ENCODE results near the gene BAIAP2L1.

Gene BAIAP2L1

GRCh38 chr7:98324782-98325181, 76.1 kb downstream of the BAIAP2L1 start:
- no peak overlapping the region for H3K4me3 ChIP-seq (ENCODE audit: low read depth, low read length)
- DNase-seq (ENCODE audit: low read depth), result no peak
- TF ChIP-seq MAX (IDR thresholded peaks at IDR 0.05; ENCODE audit: low read depth, low read length) (no peak), POLR2A (IDR thresholded peaks at IDR 0.05; ENCODE audit: extremely low read depth, insufficient read length) (no peak), MYC (IDR thresholded peaks at IDR 0.05; ENCODE audit: low read depth, low read length) (no peak), CTCF (IDR thresholded peaks at IDR 0.05; ENCODE audit: low read depth, low read length) (no peak)

GRCh38 chr7:98323597-98324322, 77.1 kb downstream of the BAIAP2L1 start:
- no peak for TF ChIP-seq POLR2A (IDR thresholded peaks at IDR 0.05; ENCODE audit: extremely low read depth, insufficient read length)
- no peak for TF ChIP-seq MAX (IDR thresholded peaks at IDR 0.05; ENCODE audit: low read depth, low read length)
- no peak for TF ChIP-seq MYC (IDR thresholded peaks at IDR 0.05; ENCODE audit: low read depth, low read length)
- no peak for TF ChIP-seq CTCF (IDR thresholded peaks at IDR 0.05; ENCODE audit: low read depth, low read length)
- no peak overlapping the region for H3K4me3 ChIP-seq (ENCODE audit: low read depth, low read length)
- no peak for DNase-seq (ENCODE audit: low read depth)

DNA sequence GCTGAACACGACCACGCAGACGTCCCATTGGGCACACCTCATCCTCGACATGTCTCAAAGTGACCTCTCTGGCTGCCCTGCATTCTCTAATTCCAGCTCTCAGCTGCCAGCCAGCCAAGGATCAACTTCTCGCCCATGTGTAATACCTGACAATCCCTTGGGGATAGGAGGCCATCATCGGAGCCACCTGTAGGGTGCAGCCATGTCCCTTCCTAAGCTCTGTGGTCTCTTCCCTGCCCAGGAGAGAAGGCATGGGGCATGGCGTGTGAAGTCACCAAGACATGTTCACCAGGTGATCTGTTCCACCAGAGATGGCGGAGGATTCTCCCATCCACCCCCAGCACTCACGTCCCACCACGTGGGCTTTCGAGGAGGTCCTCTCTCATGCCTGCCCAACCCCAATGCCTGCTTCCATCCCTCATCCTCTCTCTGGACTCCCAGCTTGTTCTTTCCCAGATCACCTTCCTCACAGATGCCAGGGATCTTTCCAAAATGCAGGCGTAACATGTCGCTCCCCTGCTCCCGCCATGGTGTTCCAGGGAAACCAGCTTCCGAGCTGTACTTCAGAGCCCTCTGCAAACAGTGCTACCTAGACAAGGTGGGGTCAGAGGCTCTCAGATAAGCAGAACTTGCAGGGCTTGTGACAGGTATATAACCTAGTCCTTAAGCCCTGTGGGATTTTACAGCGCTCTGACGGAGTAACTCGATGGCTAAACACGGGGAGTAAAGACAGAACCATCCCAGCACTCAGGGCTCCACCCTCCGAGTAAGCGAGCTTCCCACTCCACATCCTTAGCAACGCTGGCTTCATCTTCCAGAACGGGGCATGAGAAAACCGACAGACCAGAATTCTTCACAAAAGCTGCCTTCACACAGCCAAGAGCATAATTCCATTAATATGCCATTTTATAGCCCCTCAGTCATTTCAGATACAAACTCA, 78.3 kb downstream of the BAIAP2L1 start:
- DNase-seq (ENCODE audit: low read depth), result no peak
- no peak for TF ChIP-seq POLR2A (IDR thresholded peaks at IDR 0.05; ENCODE audit: extremely low read depth, insufficient read length)

DNA sequence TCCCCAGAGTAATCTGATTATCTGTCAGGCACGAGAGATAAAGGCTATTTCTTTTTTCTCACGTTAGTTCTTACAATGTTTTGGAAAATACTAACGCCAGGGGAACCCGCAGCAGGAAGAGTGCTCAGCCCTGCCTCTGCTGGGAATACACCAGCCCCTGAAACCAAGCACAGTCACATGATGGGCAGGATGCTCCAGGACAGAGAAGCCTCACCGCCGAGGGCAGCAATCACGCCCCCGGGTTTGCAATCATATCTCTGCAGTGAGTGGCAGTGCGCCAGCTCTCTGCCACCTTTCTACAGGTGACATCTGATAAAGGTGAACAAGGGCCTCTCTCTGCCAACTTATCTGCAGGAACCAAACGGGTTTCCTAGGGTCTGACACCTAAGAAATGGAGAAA, 79.6 kb downstream of the BAIAP2L1 start:
- TF ChIP-seq MAX (IDR thresholded peaks at IDR 0.05; ENCODE audit: low read depth, low read length), result no peak
- no peak for TF ChIP-seq CTCF (IDR thresholded peaks at IDR 0.05; ENCODE audit: low read depth, low read length)
- no peak for TF ChIP-seq POLR2A (IDR thresholded peaks at IDR 0.05; ENCODE audit: extremely low read depth, insufficient read length)
- no peak for TF ChIP-seq MYC (IDR thresholded peaks at IDR 0.05; ENCODE audit: low read depth, low read length)
- no peak overlapping the region for H3K4me3 ChIP-seq (ENCODE audit: low read depth, low read length)
- no peak for DNase-seq (ENCODE audit: low read depth)

More for the DNA sequence above, 78.3 kb downstream of the BAIAP2L1 start:
- H3K4me3 ChIP-seq (ENCODE audit: low read depth, low read length), result no peak overlapping the region

DNA sequence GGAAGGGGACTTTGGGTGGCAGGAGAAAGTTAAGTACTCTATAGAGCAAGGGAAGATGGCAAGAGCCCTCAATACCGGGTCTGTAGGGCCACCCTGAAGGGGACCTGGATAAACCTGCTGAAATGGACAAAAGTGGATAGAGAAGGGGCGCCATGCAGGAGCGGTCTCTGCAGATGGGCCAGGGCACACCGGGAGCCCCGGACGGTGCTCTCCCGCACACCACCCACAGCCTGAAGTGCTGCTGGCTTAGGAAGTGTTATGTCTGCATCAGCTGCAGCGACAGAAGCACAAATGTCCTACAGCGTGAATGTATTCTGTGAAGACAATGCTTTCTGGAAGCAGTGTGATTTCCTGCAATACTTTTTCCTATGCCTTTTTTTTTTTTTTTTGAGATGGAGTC, 81.7 kb downstream of the BAIAP2L1 start:
- no peak for DNase-seq (ENCODE audit: low read depth)
- no peak overlapping the region for H3K4me3 ChIP-seq (ENCODE audit: low read depth, low read length)
- TF ChIP-seq POLR2A (IDR thresholded peaks at IDR 0.05; ENCODE audit: extremely low read depth, insufficient read length) (no peak), MAX (IDR thresholded peaks at IDR 0.05; ENCODE audit: low read depth, low read length) (no peak), MYC (IDR thresholded peaks at IDR 0.05; ENCODE audit: low read depth, low read length) (no peak), CTCF (IDR thresholded peaks at IDR 0.05; ENCODE audit: low read depth, low read length) (no peak)

Measured in NB4 (cell line).